Mammary epithelial cell (primary cell): ENCODE results near the gene RAD23B.

ENCODE experiments used
- CTCF ChIP-seq, 2 donors: IDR thresholded peaks in 1 of 2; conservative IDR thresholded peaks in 1 of 2; 2 replicates each; pipeline ENCODE4 v1.5.1; 2011 to 2012; ENCODE audit warnings: inconsistent platforms in 2 of 2, low read length in 2 of 2, mild to moderate bottlenecking in 2 of 2, control low read depth in 1 of 2, low read depth in 1 of 2; ENCODE audit not compliant: insufficient read depth in 1 of 2; ENCODE audit errors: extremely low read depth in 1 of 2
- EZH2 ChIP-seq: IDR thresholded peaks from 2 replicates; pipeline ENCODE4 v1.6.1; 2012; ENCODE audit warnings: low read length, inconsistent platforms, borderline replicate concordance

- TF ChIP-seq CTCF (conservative IDR thresholded peaks at IDR 0.05 in 1 of 2, IDR thresholded peaks at IDR 0.05 in 1 of 2; ENCODE audit: extremely low read depth in 1 of 2, insufficient read depth in 1 of 2, low read depth in 1 of 2, low read length in 2 of 2) (no peak), EZH2 (no peak)
These were observed 52.3 kb downstream of the RAD23B start for GRCh38 chr9:107335331-107335730.
